G401.6 (cell line): ENCODE data around the gene NELFB.
A peak's percentile ranks its signal among the peaks of the same experiment; 100 is the strongest.
"Not testable (repeated sequence)": the region's sequence is repeated elsewhere in the genome, so short reads cannot be mapped to it uniquely, and the experiment has no call there.

ENCODE experiments used
- FAIRE-seq: peaks from 2 replicates; lab custom pipeline; 2012; peaks lifted over from hg19 to GRCh38; lab: Jason Lieb, UNC

Gene NELFB

DNA sequence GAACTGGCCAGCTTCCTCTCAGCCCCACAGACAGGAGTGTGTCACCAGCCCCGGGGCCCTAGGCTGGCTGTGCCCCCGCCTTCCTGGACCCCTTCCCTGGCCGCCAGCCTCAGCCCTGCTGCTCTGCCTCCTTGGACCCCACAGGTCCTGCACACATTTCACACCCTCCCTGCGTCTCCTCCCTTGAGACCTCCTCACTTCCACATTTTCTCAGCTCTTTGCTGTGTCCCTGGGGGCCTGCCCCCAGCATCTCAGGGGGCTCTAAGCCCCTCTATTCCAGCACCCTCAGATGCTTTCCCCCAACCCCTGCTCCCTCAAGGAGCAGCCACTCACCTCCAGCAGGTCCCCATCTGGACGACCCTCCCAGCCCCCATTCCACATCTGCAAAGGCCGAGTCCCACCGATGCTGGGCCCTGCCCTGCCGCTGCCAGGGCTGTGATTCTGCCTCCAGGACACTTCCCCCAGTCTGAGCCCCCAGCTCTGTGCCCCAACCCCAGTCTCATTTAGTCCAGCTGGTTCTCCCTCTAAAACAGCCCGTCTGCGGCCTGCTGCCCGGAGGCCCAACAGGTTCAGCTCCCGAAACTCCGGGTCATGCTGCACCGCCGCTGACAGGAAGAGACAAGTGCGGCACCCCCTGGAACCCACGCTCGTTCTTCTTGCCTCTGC, 20.2 kb upstream of the NELFB start:
- FAIRE-seq = no peak

DNA sequence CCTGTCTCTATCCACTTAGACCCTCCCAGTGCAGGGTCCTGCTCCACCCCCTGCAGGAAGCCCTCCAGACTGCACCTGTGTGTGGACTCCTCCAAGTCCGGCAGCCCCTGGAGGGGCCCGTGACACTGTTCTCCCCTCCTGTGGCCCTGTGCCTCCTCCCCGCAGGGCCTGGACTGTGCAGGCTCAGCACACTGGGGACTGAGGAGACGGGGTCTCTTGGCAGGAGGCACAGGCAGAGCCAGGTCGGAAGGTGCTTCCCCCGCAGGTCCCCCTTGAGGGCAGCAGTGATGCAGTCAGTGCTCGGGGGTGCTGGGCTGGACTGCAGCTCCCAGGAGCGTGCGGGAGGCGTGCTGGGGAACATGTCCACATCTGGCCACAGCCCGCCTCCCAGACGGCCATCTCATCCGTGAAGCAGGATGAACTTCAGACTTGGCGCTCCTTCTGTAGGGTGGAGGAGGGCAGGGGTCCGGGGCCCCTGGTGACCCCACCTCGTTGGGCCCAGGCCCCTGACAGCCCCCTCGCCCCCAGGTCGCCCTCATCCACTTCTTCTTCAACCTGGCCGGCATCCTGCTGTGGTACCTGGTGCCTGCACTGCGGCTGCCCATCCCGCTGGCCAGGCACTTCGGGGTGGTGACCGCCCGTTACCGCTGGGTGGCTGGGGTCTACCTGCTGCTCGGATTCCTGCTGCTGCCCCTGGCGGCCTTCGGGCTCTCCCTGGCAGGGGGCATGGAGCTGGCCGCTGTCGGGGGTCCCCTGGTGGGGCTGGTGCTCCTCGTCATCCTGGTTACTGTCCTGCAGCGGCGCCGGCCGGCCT, 19.5 kb upstream of the NELFB start:
- FAIRE-seq = no peak

DNA sequence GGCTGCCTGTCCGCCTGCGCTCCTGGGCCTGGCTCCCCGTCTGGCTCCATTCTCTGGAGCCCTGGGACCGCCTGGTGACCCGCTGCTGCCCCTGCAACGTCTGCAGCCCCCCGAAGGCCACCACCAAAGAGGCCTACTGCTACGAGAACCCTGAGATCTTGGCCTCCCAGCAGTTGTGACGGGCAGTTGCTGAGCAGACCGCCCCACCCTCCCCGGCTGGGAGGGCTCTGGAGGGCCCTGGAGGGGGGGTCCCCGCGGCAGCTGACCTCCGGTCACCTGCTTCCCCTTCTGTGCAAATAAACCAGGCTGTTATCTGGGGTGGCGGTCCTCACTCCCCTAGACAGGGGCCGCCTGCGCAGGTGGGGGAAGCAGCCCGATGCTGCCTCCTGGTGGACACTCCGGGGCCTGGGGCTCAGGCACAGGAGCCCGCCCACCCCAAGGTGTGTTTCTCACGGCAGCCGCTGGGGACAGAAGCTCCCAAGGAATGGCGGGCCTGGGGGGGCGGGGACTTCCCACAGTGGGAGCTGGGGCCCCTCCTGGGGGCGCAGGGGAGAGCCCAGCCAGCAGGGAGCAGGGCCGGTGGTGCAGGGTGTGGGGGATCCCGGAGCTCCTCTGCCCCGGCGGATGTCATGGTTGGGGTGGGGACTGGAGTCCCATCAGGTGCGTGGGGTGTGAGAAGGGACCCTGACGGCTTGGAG, 18.7 kb upstream of the NELFB start:
- FAIRE-seq = no peak

DNA sequence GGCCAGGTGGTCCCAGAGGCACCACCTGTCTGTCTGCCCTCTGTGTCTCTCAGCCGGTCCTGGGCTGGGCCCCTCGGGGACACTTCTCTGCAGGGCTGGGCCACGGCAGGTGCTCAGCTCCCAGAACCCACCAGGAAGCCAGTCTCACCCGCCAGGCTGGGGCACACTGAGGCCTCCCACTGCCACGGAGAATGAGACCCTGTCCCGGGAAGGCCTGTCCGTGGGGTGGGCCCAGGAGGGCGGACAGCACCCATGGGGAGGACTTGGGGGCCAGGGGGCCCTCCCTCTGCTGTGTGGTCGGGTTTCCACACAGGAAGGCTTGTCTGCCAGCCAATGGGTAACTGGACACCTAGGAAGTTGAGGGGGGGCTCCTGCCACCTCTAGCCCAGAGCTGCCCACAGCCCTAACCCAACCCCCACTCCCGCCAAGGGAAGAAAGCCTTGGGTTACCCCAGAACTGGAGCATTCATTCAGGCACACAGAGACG, 18.1 kb upstream of the NELFB start:
- no peak for FAIRE-seq

DNA sequence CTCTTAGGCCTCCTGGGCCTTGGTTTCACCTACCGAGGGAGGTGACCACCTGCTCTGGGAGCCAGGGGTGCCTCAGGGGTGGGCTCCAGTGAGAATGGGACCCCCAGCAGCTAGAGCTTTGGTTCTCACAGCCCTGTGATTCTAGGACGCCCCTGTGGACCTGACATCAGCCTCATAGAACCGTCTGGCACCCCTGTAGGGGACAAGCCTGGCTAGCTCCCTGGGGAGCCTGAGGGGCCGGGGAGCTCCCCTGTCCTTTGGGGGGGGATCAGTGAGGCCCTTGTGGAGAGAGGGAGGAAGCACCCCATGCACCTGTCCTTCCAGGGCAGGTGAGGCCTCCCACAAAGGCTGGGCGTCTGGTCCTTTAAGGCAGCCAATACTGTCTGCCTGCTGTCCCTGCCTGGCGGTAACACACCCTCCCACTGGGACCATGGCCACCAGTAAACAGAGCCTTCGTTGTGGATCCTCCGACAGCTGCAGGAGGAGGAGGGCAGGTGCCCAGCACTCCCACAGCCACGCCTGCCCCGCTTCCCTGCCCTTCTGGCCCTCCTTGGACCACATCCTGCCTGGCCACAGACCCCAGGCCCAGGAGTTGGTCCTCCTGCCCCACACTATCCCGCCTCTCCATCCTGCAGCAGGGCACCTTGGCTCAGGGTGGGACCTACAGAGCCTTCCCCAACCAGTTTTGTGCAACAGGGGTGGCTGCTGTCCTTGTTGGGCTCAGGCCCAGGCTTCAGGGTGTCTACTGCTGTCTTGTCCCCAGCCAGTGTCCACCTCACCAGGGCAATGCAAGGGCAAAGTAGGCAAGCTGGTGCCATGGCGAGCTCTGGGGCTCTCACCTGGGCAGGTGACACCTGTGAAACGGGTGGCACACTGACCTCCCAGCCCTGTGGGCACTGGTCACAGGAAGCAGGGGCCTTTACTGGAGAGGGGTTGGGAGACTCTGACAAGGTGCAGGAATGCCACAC, 17.1 kb upstream of the NELFB start:
- no peak for FAIRE-seq

DNA sequence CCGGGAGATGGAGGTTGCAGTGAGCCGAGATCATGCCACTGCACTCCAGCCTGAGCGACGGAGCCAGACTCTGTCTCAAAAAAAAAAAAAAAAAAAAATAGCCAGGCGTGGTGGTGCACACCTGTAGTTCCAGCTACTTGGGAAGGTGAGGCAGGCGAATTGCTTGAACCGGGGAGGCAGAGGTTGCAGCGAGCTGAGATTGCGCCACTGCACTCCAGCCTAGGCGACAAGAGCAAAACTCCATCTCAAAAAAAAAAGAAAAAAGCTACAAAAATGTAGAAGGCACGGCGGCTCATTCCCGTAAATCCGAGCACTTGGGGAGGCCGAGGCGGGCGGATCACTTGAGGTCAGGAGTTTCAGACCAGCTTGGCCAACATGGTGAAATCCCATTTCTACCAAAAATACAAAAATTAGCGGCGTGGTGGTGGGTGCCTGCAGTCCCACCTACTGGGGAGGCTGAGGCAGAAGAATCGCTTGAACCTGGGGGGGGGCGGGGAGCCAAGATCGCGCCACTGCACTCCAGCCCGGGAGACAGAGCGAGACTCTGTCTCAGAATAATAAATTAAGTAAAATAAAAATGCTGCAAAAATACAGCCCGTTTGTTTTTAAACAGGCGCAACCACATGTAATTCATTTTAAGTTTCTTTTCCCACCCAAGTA, 15.5 kb upstream of the NELFB start:
- FAIRE-seq = not testable (repeated sequence)

DNA sequence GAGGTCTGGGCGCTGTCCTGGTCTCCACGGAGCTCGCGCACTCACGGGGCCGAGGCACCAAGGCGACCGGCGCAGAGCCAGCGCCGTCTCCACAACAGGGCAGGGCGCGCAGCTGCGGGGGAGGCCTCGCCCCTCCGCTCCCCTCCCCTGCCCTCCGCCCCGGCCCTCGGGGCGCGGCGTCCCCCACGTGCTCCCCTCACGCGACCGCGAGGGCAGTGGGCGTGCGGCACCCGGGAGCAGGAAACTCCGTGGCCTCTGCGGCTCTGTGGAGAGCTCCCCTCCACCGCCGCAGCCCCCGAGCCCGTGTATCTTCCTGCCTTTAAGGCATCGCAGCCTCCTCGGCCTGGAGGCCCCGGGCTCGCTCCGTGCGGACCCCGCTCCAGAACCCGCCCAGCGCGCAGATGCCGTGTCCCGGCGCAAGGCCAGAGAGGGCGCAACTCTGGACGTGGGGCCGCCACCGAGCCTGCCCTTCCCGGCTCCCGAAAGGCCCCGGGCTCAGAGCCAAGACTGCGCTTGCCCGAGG, 14.7 kb upstream of the NELFB start:
- FAIRE-seq = no peak

DNA sequence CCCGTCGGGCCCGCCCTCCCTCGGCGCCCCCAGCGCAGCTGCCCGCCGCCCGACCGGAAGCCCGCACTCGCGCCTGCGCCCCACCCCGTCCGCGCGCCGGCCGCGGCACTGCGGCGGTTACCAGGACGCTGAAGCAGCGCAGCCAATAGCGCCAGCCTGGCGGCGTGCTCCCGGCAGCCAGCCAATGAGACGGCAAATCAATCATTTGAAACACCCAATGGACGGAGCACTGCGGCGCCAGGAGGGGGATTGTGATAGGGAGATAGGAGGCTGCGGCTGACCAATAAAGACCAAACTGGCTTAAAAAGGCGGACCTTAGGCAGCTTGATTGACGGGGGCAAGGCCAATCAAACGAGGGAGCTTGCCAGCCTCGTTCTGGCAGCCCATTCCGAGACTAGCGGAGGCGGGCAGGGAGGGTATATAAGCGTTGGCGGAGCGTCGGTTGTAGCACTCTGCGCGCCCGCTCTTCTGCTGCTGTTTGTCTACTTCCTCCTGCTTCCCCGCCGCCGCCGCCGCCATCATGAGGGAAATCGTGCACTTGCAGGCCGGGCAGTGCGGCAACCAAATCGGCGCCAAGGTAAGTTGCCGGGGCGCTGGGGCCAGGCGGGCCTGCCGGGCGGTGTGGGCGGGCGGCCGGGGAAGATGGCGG, 14.2 kb upstream of the NELFB start, which contains the start of gene TUBB4B:
TSS of gene TUBB4B (plus strand) at position 447 of the 649 bp plus-strand sequence. CDS start at position 521, 74 bp downstream.
- FAIRE-seq = peak; percentile 98

DNA sequence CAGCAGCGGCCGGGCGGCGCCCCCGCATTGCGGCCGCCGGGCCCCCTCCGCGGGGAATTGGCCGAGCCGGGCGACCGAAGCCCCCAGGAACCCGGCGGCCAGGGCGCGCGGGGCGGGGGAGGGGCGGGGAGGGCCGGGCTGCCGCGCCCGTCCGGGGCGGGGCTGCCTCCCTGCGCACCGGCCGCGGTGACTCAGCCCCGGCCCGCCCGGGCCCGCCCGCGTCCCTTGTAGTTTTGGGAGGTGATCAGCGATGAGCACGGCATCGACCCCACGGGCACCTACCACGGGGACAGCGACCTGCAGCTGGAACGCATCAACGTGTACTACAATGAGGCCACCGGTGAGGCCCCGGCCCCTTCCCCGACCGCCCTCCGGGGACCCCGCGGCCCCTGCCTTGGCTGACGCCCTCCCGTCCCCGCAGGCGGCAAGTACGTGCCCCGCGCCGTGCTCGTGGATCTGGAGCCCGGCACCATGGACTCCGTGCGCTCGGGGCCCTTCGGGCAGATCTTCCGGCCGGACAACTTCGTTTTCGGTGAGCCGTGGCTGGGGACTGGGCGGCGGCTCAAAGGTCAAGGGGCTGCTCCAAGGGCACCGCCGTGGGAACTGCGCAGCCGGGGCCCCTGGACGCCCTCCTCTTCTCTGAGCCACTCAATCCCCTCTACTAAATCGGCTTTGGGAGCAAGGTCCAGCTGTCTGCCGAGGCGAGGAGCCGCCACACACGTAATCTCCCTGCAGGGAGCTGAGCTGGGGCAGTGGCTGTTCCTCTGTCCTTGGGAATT, 13.4 kb upstream of the NELFB start:
- FAIRE-seq = no peak

DNA sequence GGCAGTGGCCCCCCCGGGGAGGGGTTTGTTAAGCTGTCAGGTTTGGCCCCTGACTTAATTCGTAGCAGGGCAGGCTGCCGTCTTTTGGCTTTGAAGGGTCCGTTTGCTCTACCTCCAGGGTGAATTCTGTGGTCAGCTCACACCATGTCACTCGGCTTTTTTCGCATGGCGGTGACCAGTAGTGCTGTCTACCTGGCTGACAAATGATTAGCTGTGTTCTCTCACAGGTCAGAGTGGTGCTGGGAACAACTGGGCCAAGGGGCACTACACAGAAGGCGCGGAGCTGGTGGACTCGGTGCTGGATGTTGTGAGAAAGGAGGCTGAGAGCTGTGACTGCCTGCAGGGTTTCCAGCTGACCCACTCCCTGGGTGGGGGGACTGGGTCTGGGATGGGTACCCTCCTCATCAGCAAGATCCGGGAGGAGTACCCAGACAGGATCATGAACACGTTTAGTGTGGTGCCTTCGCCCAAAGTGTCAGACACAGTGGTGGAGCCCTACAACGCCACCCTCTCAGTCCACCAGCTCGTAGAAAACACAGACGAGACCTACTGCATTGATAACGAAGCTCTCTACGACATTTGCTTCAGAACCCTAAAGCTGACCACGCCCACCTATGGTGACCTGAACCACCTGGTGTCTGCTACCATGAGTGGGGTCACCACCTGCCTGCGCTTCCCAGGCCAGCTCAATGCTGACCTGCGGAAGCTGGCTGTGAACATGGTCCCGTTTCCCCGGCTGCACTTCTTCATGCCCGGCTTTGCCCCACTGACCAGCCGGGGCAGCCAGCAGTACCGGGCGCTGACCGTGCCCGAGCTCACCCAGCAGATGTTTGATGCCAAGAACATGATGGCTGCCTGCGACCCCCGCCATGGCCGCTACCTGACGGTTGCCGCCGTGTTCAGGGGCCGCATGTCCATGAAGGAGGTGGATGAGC, 12.6 kb upstream of the NELFB start:
- FAIRE-seq = no peak

DNA sequence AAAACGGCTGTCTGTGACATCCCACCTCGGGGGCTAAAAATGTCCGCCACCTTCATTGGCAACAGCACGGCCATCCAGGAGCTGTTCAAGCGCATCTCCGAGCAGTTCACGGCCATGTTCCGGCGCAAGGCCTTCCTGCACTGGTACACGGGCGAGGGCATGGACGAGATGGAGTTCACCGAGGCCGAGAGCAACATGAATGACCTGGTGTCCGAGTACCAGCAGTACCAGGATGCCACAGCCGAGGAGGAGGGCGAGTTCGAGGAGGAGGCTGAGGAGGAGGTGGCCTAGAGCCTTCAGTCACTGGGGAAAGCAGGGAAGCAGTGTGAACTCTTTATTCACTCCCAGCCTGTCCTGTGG, 11.9 kb upstream of the NELFB start:
- FAIRE-seq = not testable (repeated sequence)

DNA sequence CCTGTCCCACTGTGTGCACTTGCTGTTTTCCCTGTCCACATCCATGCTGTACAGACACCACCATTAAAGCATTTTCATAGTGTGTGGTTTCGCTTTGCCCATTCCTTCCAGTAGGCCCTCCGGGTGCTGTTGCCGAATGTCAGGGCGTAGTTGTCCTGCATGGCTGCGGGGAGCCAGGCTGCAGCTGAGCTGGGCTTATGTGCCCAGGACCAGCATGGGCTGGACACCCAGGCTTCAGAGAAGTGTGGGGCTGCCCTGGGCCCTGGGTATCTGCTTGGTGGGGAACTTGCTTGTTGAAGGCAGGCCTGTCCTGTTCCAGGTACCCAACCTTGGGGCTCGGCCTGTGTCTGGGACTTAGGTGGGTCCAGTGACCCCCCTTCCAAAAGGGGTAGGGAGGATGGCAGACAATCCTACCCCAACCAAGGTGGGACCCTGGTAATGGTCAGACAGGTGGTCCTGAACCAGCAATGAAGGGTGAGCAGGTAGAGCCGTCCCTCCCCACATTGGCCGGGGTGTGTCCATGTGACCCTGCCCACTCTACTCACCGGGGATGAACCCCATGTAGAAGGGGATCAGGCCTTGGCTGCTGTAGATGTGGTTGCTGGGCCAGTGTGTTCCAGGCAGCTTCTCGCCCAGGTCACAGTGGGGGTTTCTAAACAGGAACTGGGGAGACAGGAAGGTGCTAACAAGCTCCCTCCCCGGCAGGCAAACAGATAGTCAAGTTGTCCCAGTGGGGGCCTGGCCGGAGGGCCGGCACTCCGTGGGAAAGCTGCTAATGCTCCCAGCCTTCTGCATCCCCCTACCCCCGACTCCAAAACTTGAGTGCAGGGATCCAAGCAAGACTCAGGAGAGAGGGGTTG, 11.3 kb upstream of the NELFB start:
- FAIRE-seq = no peak

DNA sequence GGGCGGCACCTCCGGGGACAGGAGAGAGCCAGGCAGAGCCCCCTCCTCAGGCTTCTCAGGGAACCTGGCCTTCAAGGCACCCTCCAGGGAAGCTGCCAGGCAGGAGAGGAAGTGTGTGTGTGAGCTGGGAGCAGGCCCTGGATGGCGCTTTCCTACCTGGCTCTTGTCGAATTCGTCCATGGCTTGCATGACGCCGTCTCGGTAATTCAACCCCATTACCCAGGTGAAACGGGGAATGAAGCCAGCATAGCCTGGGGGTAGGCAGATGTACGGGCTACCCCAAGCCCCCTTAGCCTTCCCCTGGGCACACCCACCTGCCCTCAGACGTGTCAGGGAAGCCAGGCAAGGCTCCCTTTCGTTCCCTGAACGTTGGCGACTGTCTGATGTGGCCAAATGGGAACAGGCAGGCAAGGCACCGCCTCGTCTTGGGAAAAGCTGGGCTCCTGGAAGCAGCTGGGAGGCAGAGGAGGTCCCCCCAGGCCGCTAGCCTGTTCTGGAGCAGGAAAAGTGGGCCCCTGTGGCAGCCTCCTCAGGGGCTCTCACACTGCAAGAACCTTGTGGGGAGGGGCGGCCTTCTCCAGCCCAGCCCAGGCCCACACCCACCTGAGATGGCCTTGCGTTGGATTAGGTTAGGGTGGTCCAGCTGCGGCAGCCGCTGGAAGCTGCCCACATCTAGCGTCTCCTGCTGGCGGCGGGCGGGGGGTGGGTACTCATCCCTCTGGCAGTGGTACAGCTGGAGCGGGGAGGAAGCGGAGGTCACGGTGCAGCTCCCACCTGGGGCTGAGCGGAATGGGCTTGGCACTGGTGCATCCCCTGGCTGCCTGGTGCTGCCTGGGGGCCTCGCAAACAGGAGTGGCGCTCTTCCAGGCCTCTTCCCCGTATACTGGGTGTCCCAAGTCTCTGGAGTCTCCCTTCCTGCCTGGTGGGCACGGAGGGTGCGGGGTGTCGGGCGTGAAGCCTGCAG, 10.4 kb upstream of the NELFB start:
- no peak for FAIRE-seq

DNA sequence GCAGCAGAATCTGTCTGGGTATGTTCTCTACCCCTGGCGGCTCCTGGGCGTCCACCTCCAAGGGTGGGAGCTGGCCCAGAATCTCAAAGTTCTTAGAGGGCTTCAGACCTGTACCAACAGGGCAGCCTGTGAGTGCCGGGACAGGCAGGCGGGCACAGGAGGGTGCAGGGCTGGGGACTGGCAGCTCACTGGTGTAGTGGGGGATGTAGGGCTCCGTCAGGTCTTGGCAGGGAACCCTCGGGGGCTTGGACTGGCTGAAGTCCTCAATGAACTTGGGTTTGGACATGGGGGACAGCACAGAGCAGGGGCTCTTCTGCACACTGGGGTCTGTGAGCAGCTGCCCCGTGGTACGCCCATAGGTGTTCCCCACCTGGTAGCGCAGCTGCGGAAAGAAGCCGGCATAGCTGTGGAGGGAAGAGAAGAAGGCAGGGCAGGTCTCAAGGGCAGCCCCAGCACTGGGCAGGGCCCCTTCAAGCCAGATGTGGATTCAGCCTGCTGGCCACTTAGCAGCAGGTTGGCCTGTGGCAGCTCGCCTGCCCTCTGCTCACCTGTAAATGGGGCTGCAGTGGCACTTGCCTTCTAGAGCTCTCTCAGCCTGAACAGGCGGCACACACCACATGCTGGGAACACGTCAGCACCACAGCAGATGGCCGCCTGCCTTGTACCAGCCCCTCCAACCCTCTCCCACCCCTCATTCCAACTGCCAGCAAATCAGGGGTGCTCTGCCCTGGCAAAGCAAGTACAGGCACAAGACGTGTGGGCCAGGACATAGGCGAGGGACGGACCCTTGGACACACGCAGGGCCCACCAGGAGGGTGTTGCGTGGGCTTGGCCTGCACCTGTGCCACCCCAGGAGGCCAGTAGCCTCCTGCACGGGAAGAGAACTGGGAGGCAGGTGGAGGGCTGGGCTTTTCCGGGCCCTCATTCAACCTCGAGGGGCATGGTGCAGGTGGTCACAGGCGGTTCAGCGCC, 9.4 kb upstream of the NELFB start:
- FAIRE-seq = no peak
